ENCODE data around the gene PLD4.

The PLD4 gene

GRCh38 chr14:104929268-104930230 is 4.9 kb downstream of the PLD4 start:
- no peak for DNase-seq

- DNase-seq, result peak in 1 of 5 donors; percentile 8
Measured at GRCh38 chr14:104930526-104931303, 6.0 kb downstream of the PLD4 start.

- no peak for DNase-seq
Measured at GRCh38 chr14:104931304-104931770, 6.7 kb downstream of the PLD4 start.

- peak in 1 of 5 donors; percentile 9 for DNase-seq
Measured at GRCh38 chr14:104931771-104932675, 7.3 kb downstream of the PLD4 start.

- DNase-seq, result peak; percentile 57 to 77 (median 74)
Measured at GRCh38 chr14:104932676-104933631, 8.3 kb downstream of the PLD4 start.

GRCh38 chr14:104933746-104934733 is 9.4 kb downstream of the PLD4 start:
- DNase-seq, result peak in 1 of 5 donors; percentile 11

GRCh38 chr14:104935026-104935650 is 10.5 kb downstream of the PLD4 start:
- no peak for DNase-seq

- no peak for DNase-seq
Measured at GRCh38 chr14:104935955-104936354, 11.3 kb downstream of the PLD4 start.

- no peak for DNase-seq
Measured at GRCh38 chr14:104936361-104937155, 11.9 kb downstream of the PLD4 start.

GRCh38 chr14:104937161-104937560 is 12.5 kb downstream of the PLD4 start:
- no peak for DNase-seq

- no peak for DNase-seq
Measured at GRCh38 chr14:104937694-104938365, 13.2 kb downstream of the PLD4 start.

GRCh38 chr14:104938436-104938835 is 13.8 kb downstream of the PLD4 start:
- no peak for DNase-seq

- no peak for DNase-seq
Measured at GRCh38 chr14:104938960-104939359, 14.3 kb downstream of the PLD4 start.

- DNase-seq, result peak in 1 of 5 donors; percentile 8
Measured at GRCh38 chr14:104939666-104940410, 15.2 kb downstream of the PLD4 start.

GRCh38 chr14:104940526-104941150 is 16.0 kb downstream of the PLD4 start:
- peak in 1 of 5 donors; percentile 10 for DNase-seq

Data from T-helper 1 cell (primary cell).